Measurements from ENCODE around the gene ABHD2. TPM values are rescaled to one million over a fixed set of nuclear protein-coding genes. Genes with fewer than 3 reads are reported as not detected.
"Not testable (repeated sequence)": the region's sequence is repeated elsewhere in the genome, so short reads cannot be mapped to it uniquely, and the experiment has no call there.

Gene ABHD2, protein sequence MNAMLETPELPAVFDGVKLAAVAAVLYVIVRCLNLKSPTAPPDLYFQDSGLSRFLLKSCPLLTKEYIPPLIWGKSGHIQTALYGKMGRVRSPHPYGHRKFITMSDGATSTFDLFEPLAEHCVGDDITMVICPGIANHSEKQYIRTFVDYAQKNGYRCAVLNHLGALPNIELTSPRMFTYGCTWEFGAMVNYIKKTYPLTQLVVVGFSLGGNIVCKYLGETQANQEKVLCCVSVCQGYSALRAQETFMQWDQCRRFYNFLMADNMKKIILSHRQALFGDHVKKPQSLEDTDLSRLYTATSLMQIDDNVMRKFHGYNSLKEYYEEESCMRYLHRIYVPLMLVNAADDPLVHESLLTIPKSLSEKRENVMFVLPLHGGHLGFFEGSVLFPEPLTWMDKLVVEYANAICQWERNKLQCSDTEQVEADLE
- polyA plus RNA-seq (2013, experiment 1 of 2; ENCODE audit: insufficient read length), result 27.6 TPM
- 24.2 TPM for polyA plus RNA-seq (2013, experiment 2 of 2; ENCODE audit: insufficient read length)

DNA sequence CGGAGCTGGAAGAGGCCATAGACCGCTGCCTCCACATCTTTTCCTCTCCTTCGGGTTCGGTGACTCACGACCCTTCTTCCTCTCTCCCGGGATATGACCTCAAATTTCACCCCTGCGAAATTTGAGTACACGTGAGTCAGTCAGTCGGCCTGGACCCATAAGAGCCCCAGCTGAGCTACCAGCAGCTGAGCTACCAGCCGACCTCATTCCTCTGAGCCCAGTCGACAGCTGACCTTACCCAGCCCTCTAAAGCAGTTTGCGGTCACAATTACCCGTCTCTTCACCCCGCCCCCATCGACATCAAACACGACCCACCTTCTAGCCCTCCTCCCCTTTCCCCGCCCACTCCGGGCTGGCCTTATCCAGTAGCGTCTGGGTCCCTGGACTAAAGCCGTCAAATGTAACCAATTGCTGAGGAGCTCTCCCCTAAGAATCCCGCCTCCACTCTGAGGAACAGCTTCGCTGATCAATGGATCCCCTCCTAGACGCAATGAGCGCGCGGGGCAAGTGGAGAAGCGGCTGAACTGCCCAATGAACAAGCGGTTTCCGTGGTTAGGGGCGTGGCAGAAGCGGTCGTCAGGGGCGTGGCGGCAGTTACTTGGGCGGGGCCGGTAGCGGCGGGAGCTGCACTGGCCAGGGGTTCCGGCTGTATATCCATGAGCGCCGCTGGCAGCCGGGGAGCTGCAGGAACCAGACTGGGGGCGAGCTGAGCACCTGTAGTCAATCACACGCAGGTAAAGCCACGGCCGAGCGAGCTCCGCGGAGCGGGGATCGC lies at the start of gene ABHD2:
Gene ABHD2 (plus strand): TSS at position 627 of the 775 bp plus-strand sequence. CDS start 27,872 bp downstream, outside the sequence.
- DNase-seq, result peak; percentile 100

GRCh38 chr15:89039142-89039541 lies 49.1 kb upstream of the ABHD2 start:
- DNase-seq, result no peak

DNA sequence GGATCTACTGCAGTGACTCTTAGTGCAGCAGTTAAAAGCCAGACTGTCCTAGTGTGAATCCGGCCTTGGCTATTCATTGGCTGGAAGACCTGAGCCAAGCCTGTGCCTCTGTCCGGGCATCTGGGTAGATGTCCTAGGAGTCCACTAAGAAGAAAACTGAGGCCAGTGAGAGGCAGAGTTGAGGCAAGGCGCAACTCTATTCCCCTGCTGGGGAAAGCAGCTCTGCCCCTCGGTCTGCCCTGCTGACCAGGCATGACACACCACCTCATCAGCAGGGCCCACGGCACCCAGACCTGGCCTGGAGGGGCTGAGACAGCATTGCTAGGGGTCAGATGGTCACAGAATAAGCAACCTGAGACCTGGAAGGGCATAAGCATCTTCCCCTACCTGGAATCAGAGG lies 46.7 kb upstream of the ABHD2 start:
- no peak for DNase-seq

GRCh38 chr15:89042387-89042786 lies 45.9 kb upstream of the ABHD2 start:
- no peak for DNase-seq

DNA sequence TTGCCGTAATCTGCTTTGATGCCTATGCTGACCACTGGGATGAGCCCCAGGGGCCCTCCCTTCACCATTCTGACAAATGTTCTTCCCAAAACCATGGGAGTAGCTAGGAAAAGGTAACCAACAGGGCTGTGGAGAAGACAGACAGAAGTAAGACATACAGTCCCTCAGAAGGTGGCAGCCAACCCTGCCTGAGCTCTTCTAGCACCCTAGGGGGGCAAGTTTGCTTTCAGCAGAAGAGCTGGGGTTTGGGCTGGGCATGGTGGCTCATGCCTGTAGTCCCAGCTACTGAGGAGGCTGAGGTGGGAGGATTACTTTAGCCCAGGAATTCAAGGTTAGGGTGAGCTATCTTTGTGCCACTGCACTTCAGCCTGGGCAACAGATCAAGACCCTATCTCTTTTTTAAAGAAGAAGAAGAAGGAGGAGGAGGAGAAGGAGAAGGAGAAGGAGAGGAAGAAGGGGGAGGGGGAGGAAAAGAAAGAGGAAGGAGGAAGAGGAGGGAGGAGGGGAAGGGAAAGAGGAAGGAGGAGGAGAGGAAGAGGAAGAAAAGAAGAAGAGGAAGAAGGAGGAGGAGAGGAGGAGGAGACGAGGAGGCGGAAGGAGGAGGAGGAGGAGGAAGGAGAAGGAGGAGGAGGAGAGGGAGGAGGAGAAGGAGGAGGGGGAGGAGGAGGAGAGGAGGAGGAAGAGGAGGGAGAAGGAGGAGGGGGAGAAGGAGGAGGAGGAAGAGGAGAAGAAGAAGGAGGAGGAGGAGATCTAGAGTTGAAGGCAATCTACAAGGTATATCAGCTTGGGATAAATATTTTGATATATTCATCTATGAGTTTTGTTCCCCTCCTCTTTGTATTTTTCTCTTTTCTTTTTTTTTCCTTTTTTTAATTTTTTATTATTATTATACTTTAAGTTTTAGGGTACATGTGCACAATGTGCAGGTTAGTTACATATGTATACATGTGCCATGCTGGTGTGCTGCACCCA lies 44.9 kb upstream of the ABHD2 start:
- DNase-seq, result no peak

DNA sequence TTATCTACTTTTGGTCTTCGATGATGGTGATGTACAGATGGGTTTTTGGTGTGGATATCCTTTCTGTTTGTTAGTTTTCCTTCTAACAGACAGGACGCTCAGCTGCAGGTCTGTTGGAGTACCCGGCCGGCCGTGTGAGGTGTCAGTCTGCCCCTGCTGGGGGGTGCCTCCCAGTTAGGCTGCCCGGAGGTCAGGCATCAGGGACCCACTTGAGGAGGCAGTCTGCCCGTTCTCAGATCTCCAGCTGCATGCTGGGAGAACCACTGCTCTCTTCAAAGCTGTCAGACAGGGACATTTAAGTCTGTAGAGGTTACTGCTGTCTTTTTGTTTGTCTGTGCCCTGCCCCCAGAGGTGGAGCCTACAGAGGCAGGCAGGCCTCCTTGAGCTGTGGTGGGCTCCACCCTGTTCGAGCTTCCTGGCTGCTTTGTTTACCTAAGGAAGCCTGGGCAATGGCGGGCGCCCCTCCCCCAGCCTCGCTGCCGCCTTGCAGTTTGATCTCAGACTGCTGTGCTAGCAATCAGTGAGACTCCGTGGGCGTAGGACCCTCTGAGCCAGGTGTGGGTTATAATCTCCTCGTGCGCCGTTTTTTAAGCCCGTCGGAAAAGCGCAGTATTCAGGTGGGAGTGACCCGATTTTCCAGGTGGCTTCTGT lies 39.1 kb upstream of the ABHD2 start:
- not testable (repeated sequence) for DNase-seq

- DNase-seq, result peak; percentile 96
Measured at GRCh38 chr15:89051875-89052274, 36.4 kb upstream of the ABHD2 start.

- peak; percentile 98 for DNase-seq
Measured at GRCh38 chr15:89052474-89052873, 35.8 kb upstream of the ABHD2 start.

GRCh38 chr15:89054873-89055272 lies 33.4 kb upstream of the ABHD2 start:
- DNase-seq, result no peak

GRCh38 chr15:89057506-89058133 lies 30.6 kb upstream of the ABHD2 start:
- DNase-seq, result peak; percentile 75

DNA sequence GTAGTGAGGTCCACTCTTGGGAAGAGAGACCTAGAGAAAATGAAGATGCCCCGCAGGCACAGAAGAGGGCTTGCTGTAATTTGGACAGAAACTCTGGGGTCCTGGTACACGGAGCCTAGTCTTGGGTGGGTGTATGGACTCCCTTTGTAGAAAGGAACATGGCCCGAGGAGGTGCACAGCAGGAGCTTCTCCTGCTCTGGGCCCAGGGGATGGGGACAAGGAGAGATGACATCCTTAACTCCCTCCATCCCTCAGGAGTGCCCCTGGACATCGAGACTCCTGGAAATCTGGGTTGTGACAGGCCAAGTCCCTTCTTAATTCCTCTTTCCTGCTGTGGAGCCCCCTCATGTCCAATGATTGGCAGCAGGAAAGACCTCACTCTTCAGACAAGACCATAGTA lies 29.9 kb upstream of the ABHD2 start:
- no peak for DNase-seq

DNA sequence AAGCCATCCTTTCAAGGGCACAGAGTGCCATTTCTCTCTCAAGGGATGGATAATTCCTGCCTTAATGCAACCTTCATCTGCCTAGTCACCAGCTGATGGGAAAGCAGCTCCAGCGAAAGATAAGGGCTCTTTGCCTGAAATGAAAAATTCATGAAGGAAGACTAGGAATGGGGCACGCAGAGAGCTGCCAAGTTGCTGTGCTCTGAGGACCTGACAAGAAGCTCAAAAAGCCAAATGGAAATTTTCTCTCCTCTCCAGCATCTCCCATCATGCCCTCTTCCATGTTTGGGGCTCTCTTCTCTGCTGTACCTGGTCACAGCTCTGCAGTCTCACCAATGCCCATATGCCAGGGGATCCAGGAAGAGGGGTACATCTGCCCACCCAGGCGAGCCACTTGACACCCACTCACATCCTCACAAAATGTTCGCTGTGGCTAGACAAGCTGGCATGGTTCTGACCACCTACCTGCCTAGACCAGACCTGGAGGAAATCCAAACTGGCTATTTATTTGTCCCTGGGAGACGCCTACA lies 29.3 kb upstream of the ABHD2 start:
- no peak for DNase-seq

DNA sequence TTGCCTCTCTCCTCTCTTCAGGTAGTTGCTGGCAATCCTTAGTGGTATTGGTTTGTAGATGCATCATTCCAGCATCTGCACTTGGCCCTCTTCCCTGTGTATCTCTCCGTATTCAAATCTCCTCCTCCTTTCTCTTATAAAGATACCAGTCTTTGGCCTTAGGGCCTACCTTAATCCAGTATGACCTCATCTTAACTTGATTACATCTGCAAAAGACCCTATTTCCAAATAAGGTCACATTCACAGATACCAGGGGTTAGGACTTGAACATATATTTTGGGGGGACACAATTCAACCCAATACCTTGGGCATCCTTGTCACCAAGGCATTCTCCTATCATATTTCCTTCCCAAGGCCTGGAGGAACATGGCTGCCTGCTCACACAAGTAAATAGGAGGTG lies 22.0 kb upstream of the ABHD2 start:
- DNase-seq, result no peak

GRCh38 chr15:89067751-89068150 lies 20.5 kb upstream of the ABHD2 start:
- DNase-seq, result no peak

- peak; percentile 98 for DNase-seq
Measured at GRCh38 chr15:89068325-89068784, 19.9 kb upstream of the ABHD2 start.

DNA sequence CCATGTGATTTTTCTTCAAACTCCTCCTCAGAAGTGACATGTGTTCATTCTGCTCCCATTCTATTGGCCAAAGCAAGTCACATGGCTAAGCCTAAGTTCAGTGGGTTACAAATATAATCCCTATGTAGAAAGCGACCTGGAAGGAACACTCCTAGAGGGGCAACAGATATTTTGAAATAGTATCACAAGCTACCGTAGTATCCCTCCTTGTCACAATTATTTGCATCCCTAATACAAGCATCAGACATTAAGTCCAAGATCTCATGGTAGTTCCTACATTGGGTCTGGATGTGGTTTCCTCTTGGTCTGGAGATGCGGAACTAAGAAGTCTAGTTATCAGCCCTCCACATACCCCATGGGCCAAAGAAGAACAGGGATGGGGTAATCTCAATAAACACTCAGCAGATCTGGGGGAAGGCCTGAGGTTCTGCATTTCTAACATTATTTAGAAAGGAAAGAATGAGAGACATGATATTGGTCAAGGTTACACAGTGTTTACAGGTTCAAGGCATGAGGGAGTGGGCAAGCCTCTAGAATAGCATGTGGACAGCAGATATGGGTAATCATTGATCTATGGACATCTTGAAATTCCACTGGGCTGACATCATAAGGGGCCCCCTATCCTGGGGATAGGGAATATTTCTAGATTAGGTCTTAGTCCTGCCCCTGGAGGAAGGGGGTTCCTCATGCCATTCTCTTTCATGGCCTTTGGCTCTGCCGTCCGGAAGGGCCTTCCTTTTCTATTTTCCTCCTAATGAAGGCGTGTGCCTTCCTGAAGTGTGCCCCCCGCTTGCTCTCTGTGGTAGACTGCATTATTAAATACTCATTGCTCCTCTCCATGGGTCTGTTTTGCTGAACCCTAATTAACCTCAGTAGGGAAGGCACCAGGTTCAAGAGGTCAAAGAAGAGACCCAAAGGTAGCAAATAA lies 17.8 kb upstream of the ABHD2 start:
- no peak for DNase-seq

DNA sequence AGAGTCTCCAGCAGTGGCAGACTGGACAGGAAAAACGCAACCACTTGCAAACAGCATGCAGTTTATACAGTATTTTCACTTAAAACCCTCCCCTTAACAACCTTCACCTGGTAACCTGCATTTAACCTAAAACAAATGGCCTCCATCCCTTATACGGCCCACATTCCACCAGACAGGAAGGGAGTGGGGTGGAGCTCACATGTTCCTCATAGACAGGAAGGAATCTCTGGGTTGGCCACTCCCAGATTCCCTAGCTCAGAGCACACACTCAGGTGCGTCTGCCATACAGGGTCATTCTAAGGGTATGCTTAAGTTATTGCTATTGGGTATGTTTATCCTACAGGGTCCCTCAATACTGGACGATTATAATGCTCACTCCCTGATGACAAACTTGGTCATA lies 16.8 kb upstream of the ABHD2 start:
- no peak for DNase-seq

DNA sequence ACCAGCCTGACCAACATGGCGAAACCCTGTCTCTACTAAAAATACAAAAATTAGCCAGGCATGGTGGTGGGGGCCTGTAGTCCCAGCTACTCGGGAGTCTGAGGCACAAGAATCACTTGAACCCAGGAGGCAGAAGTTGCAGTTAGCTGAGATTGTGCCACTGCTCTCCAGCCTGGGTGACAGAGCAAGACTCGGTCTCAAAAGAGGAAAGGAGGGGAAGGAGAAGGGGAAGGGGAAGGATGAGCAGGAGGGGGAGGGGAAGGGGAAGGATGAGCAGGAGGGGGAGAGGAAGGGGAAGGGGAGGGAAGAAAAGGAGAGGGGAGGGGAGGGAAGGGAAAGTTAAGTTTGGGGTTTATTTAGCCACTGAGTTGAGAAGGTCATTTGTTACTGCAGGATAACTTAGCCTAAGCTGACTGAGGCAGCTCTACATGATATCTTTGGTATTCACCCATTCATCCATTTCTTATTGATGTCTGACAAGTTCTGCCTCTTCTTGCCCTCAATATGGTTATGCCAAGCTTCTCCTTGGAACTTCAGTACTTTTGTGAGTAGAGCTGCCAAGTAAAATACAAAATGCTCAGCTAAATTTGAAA lies 15.9 kb upstream of the ABHD2 start:
- DNase-seq, result no peak

- DNase-seq, result no peak
Measured at GRCh38 chr15:89074402-89075012, 13.7 kb upstream of the ABHD2 start.
